AG04449 (cell line): ENCODE measurements around the gene NFKBIZ.

ENCODE experiments used
- CTCF ChIA-PET: fragments of 350-600 bp; formaldehyde crosslinking; extraction: SDS; loops from one replicate; lab custom pipeline; 2021; ENCODE audit warnings: antibody characterized with exemption; lab: Yijun Ruan, JAX
- POLR2A ChIA-PET: fragments of 400-600, 350-600 bp; formaldehyde crosslinking; extraction: SDS; loops from one replicate; lab custom pipeline; 2020; ENCODE audit warnings: antibody characterized with exemption, inconsistent platforms; lab: Yijun Ruan, JAX
- DNase-seq: peaks from one replicate; pipeline ENCODE4 v3.0.0-alpha.2; 2010; ENCODE audit warnings: low read depth, low spot score
- H3K4me3 ChIP-seq: 2 replicates; pipeline ENCODE4 v1.5.1; 2011; ENCODE audit warnings: low read depth, mild to moderate bottlenecking, control low read depth, low read length
- CTCF ChIP-seq: IDR thresholded peaks from one replicate; pipeline ENCODE4 v1.5.1; 2011; ENCODE audit warnings: mild to moderate bottlenecking, moderate library complexity, low read length, control low read depth, inconsistent platforms; ENCODE audit not compliant: insufficient read depth; ENCODE audit errors: missing control alignments

The NFKBIZ gene

GRCh38 chr3:101853982-101854381, 4.7 kb downstream of the NFKBIZ start:
- no peak for TF ChIP-seq CTCF
- H3K4me3 ChIP-seq: no peak overlapping the region
- no peak for DNase-seq
- ChIA-PET CTCF (interaction anchor here (1.4 to 4.9 kb wide), 4 partner anchors 44 to 375 kb away, joined by 3 to 42 read pairs (median 8); no protein-coding TSS in a partner anchor), POLR2A (interaction anchor here (1.3 kb wide), 1 partner anchor 153 kb away, joined by 3 read pairs; no protein-coding TSS in a partner anchor)

DNA sequence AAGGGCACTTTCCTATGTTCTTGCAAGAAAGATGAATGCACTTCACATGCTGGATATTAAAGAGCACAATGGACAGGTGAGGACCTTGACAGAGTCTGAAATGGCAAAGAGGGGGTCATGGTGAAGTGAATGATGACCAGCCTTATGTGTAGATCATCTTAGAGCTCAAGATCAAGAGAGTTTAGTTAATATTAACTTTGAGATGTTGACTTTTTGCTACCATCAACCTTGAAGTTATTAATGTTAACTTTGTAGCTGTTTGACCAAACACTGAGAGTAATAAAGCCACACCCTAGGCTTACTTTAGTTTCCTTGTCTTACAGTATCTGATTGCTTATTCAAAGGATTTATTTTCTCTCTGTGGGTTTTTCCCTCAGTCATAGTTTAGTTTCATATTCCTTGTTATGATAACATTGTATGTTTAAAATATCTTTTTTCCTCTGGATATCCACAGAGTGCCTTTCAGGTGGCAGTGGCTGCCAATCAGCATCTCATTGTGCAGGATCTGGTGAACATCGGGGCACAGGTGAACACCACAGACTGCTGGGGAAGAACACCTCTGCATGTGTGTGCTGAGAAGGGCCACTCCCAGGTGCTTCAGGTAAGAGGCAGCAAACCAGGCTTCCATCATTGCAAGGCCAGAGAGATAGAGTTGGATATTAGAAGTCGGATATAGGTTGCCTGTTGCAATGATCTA, 5.4 kb downstream of the NFKBIZ start:
- ChIA-PET CTCF (interaction anchor here (1.2 to 4.9 kb wide), 4 partner anchors 32 to 371 kb away, joined by 3 to 42 read pairs (median 7); no protein-coding TSS in a partner anchor), POLR2A (no interaction called here)

GRCh38 chr3:101857301-101857741, 8.0 kb downstream of the NFKBIZ start:
- CTCF ChIA-PET: interaction anchor here (0.6 to 1.5 kb wide), 5 partner anchors 8 to 371 kb away, joined by 3 to 12 read pairs (median 4); partner anchors contain the start of gene NFKBIZ

More for the DNA sequence above, 5.4 kb downstream of the NFKBIZ start:
- DNase-seq: no peak
- no peak overlapping the region for H3K4me3 ChIP-seq
- TF ChIP-seq CTCF: no peak

DNA sequence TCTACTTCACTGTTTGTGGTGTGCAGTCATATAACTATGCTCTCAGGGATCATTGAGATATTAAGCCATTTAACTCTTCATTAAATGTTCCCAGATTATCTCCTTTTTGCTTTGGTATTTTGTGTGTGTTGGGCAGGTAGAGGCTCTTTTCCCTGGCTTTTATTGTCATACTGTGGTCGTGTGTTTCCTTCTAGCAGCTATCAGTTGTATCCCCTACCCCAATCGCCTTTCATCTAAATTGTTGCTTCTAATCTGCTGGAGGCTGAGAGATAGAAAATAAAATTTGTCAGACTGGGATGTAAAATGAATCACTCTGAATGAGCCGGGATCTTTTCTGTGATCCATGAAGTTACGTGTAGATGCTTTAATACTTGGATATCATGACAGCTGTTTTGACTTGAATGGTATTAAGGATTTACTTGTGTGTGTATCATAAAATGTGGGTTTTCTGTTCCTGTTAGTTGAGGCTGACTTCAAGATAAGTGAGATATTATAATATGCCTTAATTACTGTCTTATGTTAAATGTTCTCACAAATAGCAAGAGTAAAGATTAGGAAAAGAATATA, 9.2 kb downstream of the NFKBIZ start:
- H3K4me3 ChIP-seq: no peak overlapping the region
- ChIA-PET CTCF (interaction anchor here (1.0 to 2.7 kb wide), 3 partner anchors 9 to 367 kb away, joined by 3 to 21 read pairs (median 5); no protein-coding TSS in a partner anchor), POLR2A (interaction anchor here (1.4 to 4.2 kb wide), 2 partner anchors 9 to 320 kb away, joined by 5 to 26 read pairs; partner anchors contain the start of gene NFKBIZ)
- TF ChIP-seq CTCF: no peak
- DNase-seq: no peak

More at GRCh38 chr3:101857301-101857741, 8.0 kb downstream of the NFKBIZ start:
- POLR2A ChIA-PET: interaction anchor here (1.1 kb wide), 1 partner anchor 82 kb away, joined by 4 read pairs; no protein-coding TSS in a partner anchor
- no peak overlapping the region for H3K4me3 ChIP-seq
- no peak for TF ChIP-seq CTCF
- DNase-seq: no peak

DNA sequence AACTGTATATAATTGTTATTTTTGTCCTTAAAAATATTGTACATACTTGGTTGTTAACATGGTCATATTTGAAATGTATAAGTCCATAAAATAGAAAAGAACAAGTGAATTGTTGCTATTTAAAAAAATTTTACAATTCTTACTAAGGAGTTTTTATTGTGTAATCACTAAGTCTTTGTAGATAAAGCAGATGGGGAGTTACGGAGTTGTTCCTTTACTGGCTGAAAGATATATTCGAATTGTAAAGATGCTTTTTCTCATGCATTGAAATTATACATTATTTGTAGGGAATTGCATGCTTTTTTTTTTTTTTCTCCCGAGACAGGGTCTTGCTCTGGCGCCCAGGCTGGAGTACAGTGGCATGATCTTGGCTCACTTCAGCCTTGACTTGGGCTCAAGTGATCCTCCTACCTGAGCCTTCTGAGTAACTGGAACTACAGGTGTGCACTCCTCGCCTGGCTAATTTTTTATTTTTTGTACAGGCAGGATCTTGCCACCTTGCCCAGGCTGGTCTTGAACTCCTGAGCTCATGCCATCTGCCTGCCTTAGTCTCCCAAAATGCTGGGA, 10.7 kb downstream of the NFKBIZ start:
- TF ChIP-seq CTCF: no peak
- POLR2A ChIA-PET: interaction anchor here (4.2 kb wide), 1 partner anchor 11 kb away, joined by 26 read pairs; the partner anchor contains the start of gene NFKBIZ
- no peak overlapping the region for H3K4me3 ChIP-seq
- DNase-seq: no peak
- CTCF ChIA-PET: interaction anchor here (2.7 kb wide), 1 partner anchor 365 kb away, joined by 21 read pairs; no protein-coding TSS in a partner anchor
